ENCODE data around the gene THBS2. TPM values are rescaled to one million over a fixed set of nuclear protein-coding genes. Genes with fewer than 3 reads are reported as not detected.
"Not testable (repeated sequence)": the region's sequence is repeated elsewhere in the genome, so short reads cannot be mapped to it uniquely, and the experiment has no call there.

THBS2 gene
- total RNA-seq, 1 donor from 2014 or later: 76.2 TPM

- no peak overlapping the region for H3K9ac ChIP-seq (ENCODE audit: low read depth in 1 of 3, low read length in 3 of 3)
- H3K4me1 ChIP-seq (ENCODE audit: control insufficient read depth in 3 of 3, insufficient read depth in 3 of 3, low read length in 3 of 3): no peaks in the 10 kb centered on the region
- H3K36me3 ChIP-seq (ENCODE audit: control insufficient read depth in 3 of 3, insufficient read depth in 3 of 3, low read length in 3 of 3): no peaks in the 10 kb centered on the region
- peaks cover 0 to 2% (median 0%) of the 10 kb centered on the region in 3 donors for H3K9me3 ChIP-seq (ENCODE audit: control insufficient read depth in 3 of 3, low read length in 3 of 3)
- H3K27me3 ChIP-seq (ENCODE audit: control insufficient read depth in 3 of 3, insufficient read depth in 3 of 3, low read length in 3 of 3): peaks cover 0 to 2% (median 0%) of the 10 kb centered on the region in 3 donors
- no peak overlapping the region for H3K4me3 ChIP-seq (ENCODE audit: low read length in 3 of 3)
- no peak overlapping the region for H3K27ac ChIP-seq (ENCODE audit: low read depth, low read length)
Measured at GRCh38 chr6:169282043-169282442, 28.4 kb upstream of the THBS2 start.

DNA sequence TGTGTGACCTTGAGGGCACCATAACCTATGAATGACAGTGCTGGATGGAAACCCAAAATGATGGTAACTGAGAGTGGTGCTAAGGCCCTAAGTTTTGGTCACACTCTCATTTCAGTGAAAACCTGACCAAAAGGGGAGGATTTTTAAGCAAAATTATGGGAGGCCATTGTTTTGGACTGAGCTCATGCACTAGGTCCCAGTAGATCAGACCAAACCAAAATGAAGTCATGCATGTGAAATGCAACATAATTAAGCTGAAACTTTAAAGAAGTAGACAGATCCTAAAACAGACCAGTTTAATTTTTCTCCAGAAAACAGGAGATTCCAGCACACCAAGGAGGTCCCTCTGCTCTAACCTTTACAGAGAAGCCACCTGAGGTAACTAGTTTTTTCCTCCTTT lies 24.0 kb upstream of the THBS2 start:
- Histone ChIP-seq H3K27me3 (ENCODE audit: control insufficient read depth in 3 of 3, insufficient read depth in 3 of 3, low read length in 3 of 3) (peaks cover 0 to 2% (median 0%) of the 10 kb centered on the region in 3 donors), H3K36me3 (ENCODE audit: control insufficient read depth in 3 of 3, insufficient read depth in 3 of 3, low read length in 3 of 3) (no peaks in the 10 kb centered on the region), H3K4me3 (ENCODE audit: low read length in 3 of 3) (no peak overlapping the region), H3K27ac (ENCODE audit: low read depth, low read length) (no peak overlapping the region), H3K9me3 (ENCODE audit: control insufficient read depth in 3 of 3, low read length in 3 of 3) (no peaks in the 10 kb centered on the region), H3K9ac (ENCODE audit: low read depth in 1 of 3, low read length in 3 of 3) (no peak overlapping the region), H3K4me1 (ENCODE audit: control insufficient read depth in 3 of 3, insufficient read depth in 3 of 3, low read length in 3 of 3) (no peaks in the 10 kb centered on the region)

DNA sequence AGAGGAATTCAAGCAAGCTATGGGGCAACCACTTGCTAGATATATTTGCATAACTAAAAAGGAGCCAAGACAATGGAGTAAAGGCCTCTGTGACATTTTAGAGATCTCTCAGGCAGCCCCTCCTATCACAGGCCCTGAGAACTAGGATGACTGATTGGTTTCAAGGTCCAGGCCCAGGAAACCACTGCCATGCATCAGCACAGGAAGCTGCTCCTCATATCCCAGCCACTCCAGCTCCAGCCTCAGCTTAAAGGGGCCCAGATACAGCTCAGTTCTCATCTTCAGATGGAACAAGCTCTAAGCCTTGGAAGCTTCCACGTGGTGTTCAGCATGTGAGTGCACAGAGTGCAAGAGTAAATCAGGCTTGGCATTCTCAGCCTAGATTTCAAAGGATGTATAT lies 21.1 kb upstream of the THBS2 start:
- H3K9ac ChIP-seq (ENCODE audit: low read depth in 1 of 3, low read length in 3 of 3): no peak overlapping the region
- H3K27ac ChIP-seq (ENCODE audit: low read depth, low read length): no peak overlapping the region

DNA sequence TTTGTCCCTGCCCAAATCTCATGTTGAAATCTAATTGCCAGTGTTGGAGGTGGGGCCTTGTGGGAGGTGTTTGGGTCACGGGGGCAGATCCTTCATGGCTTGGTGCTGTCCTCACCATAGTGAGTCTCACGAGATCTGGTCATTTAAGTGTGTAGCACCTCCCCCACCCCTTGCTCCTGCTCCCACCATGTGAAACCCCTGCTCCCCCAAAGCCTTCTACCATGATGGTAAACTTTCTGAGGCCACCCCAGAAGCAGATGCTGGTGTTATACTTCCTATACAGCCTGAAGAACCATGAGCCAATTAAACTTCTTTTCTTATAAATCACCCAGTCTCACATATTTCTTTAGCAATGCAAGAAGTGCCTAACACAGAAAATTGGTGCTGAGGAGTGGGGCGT lies 19.9 kb upstream of the THBS2 start:
- H3K4me1 ChIP-seq (ENCODE audit: control insufficient read depth in 3 of 3, insufficient read depth in 3 of 3, low read length in 3 of 3): peaks cover 0 to 4% (median 0%) of the 10 kb centered on the region in 3 donors
- no peak overlapping the region for H3K9ac ChIP-seq (ENCODE audit: low read depth in 1 of 3, low read length in 3 of 3)
- no peaks in the 10 kb centered on the region for H3K36me3 ChIP-seq (ENCODE audit: control insufficient read depth in 3 of 3, insufficient read depth in 3 of 3, low read length in 3 of 3)
- no peaks in the 10 kb centered on the region for H3K9me3 ChIP-seq (ENCODE audit: control insufficient read depth in 3 of 3, low read length in 3 of 3)
- H3K27ac ChIP-seq (ENCODE audit: low read depth, low read length): no peak overlapping the region
- H3K4me3 ChIP-seq (ENCODE audit: low read length in 3 of 3): no peak overlapping the region
- no peaks in the 10 kb centered on the region for H3K27me3 ChIP-seq (ENCODE audit: control insufficient read depth in 3 of 3, insufficient read depth in 3 of 3, low read length in 3 of 3)

More for the DNA sequence above, 21.1 kb upstream of the THBS2 start:
- H3K27me3 ChIP-seq (ENCODE audit: control insufficient read depth in 3 of 3, insufficient read depth in 3 of 3, low read length in 3 of 3): no peaks in the 10 kb centered on the region
- H3K4me3 ChIP-seq (ENCODE audit: low read length in 3 of 3): no peak overlapping the region
- no peaks in the 10 kb centered on the region for H3K36me3 ChIP-seq (ENCODE audit: control insufficient read depth in 3 of 3, insufficient read depth in 3 of 3, low read length in 3 of 3)
- no peaks in the 10 kb centered on the region for H3K9me3 ChIP-seq (ENCODE audit: control insufficient read depth in 3 of 3, low read length in 3 of 3)
- H3K4me1 ChIP-seq (ENCODE audit: control insufficient read depth in 3 of 3, insufficient read depth in 3 of 3, low read length in 3 of 3): no peaks in the 10 kb centered on the region

GRCh38 chr6:169271877-169272216 lies 18.2 kb upstream of the THBS2 start:
- H3K27me3 ChIP-seq (ENCODE audit: control insufficient read depth in 3 of 3, insufficient read depth in 3 of 3, low read length in 3 of 3): no peaks in the 10 kb centered on the region
- H3K27ac ChIP-seq (ENCODE audit: low read depth, low read length): no peak overlapping the region
- H3K9ac ChIP-seq (ENCODE audit: low read depth in 1 of 3, low read length in 3 of 3): no peak overlapping the region
- peaks cover 0 to 4% (median 0%) of the 10 kb centered on the region in 3 donors for H3K4me1 ChIP-seq (ENCODE audit: control insufficient read depth in 3 of 3, insufficient read depth in 3 of 3, low read length in 3 of 3)
- no peak overlapping the region for H3K4me3 ChIP-seq (ENCODE audit: low read length in 3 of 3)
- H3K9me3 ChIP-seq (ENCODE audit: control insufficient read depth in 3 of 3, low read length in 3 of 3): no peaks in the 10 kb centered on the region
- no peaks in the 10 kb centered on the region for H3K36me3 ChIP-seq (ENCODE audit: control insufficient read depth in 3 of 3, insufficient read depth in 3 of 3, low read length in 3 of 3)

DNA sequence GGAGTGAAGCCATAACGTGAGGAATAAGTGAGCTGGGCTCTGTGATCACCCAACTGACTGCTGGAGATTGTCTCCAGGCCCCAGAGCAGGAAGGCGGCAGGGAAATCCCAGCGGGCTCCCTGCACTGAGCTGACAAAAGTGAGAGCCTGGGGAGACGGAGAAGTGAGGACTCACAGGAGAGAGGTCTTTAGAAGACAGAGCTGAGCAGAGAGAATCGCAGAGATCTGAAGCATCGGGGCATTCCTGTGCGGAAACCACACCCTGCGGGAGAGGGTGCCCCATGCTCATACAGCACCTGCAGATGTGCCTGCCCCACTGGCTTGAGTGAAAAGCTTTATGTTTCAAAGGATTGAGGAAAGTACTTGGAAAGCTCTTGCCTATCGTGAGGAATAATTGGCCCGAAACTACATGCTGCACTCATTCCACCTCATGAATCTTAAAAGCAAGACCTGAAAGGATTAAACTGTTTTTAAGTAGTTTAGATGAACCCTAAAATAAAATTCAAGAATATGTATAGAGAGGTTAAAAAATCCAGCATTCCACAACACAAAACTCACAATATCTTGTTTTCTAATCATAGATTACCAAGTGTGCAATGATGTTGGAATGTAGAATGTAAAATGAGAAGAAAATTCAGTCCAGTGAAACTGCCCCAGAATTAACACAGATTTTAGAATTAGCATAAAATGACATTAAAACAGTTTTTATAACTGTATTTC lies 17.7 kb upstream of the THBS2 start:
- H3K4me1 ChIP-seq (ENCODE audit: control insufficient read depth in 3 of 3, insufficient read depth in 3 of 3, low read length in 3 of 3): peaks cover 0 to 4% (median 0%) of the 10 kb centered on the region in 3 donors

DNA sequence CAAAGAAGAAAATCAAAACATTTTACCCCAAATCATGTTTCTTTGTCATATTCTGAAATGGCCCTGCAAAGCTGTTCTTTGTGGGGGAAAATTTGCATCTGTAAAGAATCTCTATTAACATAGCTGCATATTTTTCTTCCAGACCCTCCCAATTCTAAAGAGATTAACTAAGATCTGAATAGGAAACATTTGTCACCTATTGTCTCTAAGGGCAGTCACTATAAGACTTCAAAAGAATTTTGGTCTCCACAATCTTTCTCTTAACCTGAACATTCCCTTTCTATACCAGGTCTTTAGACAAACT lies 16.4 kb upstream of the THBS2 start:
- not testable (repeated sequence) for H3K4me1 ChIP-seq (ENCODE audit: control insufficient read depth in 3 of 3, insufficient read depth in 3 of 3, low read length in 3 of 3); H3K36me3 ChIP-seq (ENCODE audit: control insufficient read depth in 3 of 3, insufficient read depth in 3 of 3, low read length in 3 of 3); H3K9ac ChIP-seq (ENCODE audit: low read depth in 1 of 3, low read length in 3 of 3); H3K9me3 ChIP-seq (ENCODE audit: control insufficient read depth in 3 of 3, low read length in 3 of 3); H3K27me3 ChIP-seq (ENCODE audit: control insufficient read depth in 3 of 3, insufficient read depth in 3 of 3, low read length in 3 of 3); H3K4me3 ChIP-seq (ENCODE audit: low read length in 3 of 3); H3K27ac ChIP-seq (ENCODE audit: low read depth, low read length)

More for the DNA sequence above, 17.7 kb upstream of the THBS2 start:
- H3K9ac ChIP-seq (ENCODE audit: low read depth in 1 of 3, low read length in 3 of 3): no peak overlapping the region
- no peaks in the 10 kb centered on the region for H3K27me3 ChIP-seq (ENCODE audit: control insufficient read depth in 3 of 3, insufficient read depth in 3 of 3, low read length in 3 of 3)
- H3K4me3 ChIP-seq (ENCODE audit: low read length in 3 of 3): no peak overlapping the region
- no peaks in the 10 kb centered on the region for H3K36me3 ChIP-seq (ENCODE audit: control insufficient read depth in 3 of 3, insufficient read depth in 3 of 3, low read length in 3 of 3)
- no peak overlapping the region for H3K27ac ChIP-seq (ENCODE audit: low read depth, low read length)
- no peaks in the 10 kb centered on the region for H3K9me3 ChIP-seq (ENCODE audit: control insufficient read depth in 3 of 3, low read length in 3 of 3)

DNA sequence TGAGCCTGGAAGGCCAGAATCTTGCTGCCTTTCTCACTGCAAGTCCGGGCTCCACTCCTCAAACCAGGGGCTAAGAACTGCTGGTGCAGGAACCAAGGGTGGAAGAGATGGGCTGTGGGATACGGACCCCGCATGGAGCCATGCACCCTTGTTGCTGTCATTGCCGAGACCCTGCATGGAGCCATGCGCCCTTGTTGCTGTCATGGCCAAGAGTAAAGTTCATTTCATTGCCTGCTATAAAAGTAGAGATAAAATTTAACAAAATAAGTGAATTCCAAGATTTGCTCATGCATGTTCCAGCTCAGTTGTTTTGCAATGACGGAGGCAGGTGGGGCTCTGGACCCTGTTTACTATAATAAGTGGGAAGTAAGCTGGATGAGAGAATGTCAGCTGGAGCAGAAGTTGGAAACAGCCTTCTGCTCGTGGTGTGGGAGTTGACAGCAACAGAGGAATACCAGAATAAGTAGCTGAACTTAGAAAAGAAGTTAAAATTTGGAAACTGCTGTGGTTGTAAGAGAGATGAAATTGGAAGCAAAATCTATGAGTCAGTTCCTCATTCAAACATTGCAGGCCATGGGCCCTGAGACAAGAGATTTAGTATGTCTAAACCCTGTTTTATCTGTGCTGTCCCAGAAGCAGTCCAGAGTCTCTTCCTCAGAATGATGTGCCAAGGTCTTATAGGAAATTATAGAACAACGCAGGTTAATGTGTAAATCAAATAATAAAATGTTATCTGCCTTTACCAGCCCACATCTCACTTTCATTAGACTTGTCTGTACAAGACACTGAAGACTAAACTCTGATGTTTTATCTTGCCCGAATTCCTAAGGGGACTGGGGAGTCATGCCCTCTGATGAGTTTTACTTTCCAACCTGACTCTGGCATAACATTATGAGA lies 15.8 kb upstream of the THBS2 start:
- no peak overlapping the region for H3K27ac ChIP-seq (ENCODE audit: low read depth, low read length)
- H3K9ac ChIP-seq (ENCODE audit: low read depth in 1 of 3, low read length in 3 of 3): no peak overlapping the region
- peaks cover 0 to 4% (median 0%) of the 10 kb centered on the region in 3 donors for H3K4me1 ChIP-seq (ENCODE audit: control insufficient read depth in 3 of 3, insufficient read depth in 3 of 3, low read length in 3 of 3)
- H3K4me3 ChIP-seq (ENCODE audit: low read length in 3 of 3): no peak overlapping the region
- no peaks in the 10 kb centered on the region for H3K9me3 ChIP-seq (ENCODE audit: control insufficient read depth in 3 of 3, low read length in 3 of 3)
- no peaks in the 10 kb centered on the region for H3K36me3 ChIP-seq (ENCODE audit: control insufficient read depth in 3 of 3, insufficient read depth in 3 of 3, low read length in 3 of 3)
- peaks cover 0 to 4% (median 0%) of the 10 kb centered on the region in 3 donors for H3K27me3 ChIP-seq (ENCODE audit: control insufficient read depth in 3 of 3, insufficient read depth in 3 of 3, low read length in 3 of 3)

- peaks cover 0 to 4% (median 0%) of the 10 kb centered on the region in 3 donors for H3K4me1 ChIP-seq (ENCODE audit: control insufficient read depth in 3 of 3, insufficient read depth in 3 of 3, low read length in 3 of 3)
- no peak overlapping the region for H3K4me3 ChIP-seq (ENCODE audit: low read length in 3 of 3)
- H3K27ac ChIP-seq (ENCODE audit: low read depth, low read length): no peak overlapping the region
- no peak overlapping the region for H3K9ac ChIP-seq (ENCODE audit: low read depth in 1 of 3, low read length in 3 of 3)
- no peaks in the 10 kb centered on the region for H3K36me3 ChIP-seq (ENCODE audit: control insufficient read depth in 3 of 3, insufficient read depth in 3 of 3, low read length in 3 of 3)
- no peaks in the 10 kb centered on the region for H3K9me3 ChIP-seq (ENCODE audit: control insufficient read depth in 3 of 3, low read length in 3 of 3)
- peaks cover 0 to 4% (median 0%) of the 10 kb centered on the region in 3 donors for H3K27me3 ChIP-seq (ENCODE audit: control insufficient read depth in 3 of 3, insufficient read depth in 3 of 3, low read length in 3 of 3)
Measured at GRCh38 chr6:169268276-169268675, 14.6 kb upstream of the THBS2 start.

Measured in skeletal muscle tissue (tissue), 4 donors.